Astrocyte of the spinal cord (primary cell): ENCODE data around the gene TCP11X2.
"Not testable (repeated sequence)": the region's sequence is repeated elsewhere in the genome, so short reads cannot be mapped to it uniquely, and the experiment has no call there.

Experiments
- DNase-seq: peaks from one replicate; pipeline ENCODE4 v3.0.0; 2011; ENCODE audit warnings: low read depth, low spot score
- H3K4me3 ChIP-seq: 2 replicates; pipeline ENCODE4 v1.5.1; 2011; ENCODE audit warnings: low read depth, mild to moderate bottlenecking, low read length, moderate library complexity
- CTCF ChIP-seq: IDR thresholded peaks from 2 replicates; pipeline ENCODE4 v1.5.1; 2012; ENCODE audit warnings: low read depth, mild to moderate bottlenecking, low read length, inconsistent platforms
- in situ Hi-C: cut with HindIII; loops from 2 replicates; pipeline ENCODE4 v1.10.0; 2017; ENCODE audit warnings: low sequenced_read_pairs

The TCP11X2 gene

DNA sequence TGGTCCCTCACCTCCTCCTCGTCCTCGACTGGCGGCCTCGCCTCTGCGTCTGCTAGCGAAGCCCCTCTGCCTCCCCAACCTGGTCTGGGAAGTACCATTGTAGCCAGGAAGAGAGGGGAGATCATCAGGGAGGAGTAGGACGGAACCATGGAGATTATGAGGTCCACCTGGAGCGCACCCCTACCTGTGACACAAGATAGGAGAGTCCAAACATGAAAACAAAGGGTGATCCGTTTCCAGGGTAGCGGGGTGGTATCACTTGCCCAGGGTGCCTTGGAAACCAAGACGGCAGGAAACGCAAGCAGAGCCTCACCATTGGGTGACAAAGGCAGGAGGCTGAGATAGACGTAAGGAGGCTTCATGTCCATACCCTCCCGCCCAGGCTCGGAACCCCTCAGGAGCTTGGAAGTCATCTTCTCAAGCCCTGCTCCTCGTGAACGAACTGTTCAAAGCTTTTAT lies at the start of gene TCP11X2:
TSS of gene TCP11X2 (minus strand) at position 51 of the 459 bp plus-strand sequence.
- DNase-seq, in situ Hi-C loops, H3K4me3 ChIP-seq: not testable (repeated sequence)

GRCh38 chrX:102517326-102517725 lies 45.7 kb upstream of the TCP11X2 start:
- in situ Hi-C loops: no loop called here
- no peak overlapping the region for H3K4me3 ChIP-seq
- TF ChIP-seq CTCF: no peak
- DNase-seq: peak; percentile 22

GRCh38 chrX:102515975-102516941 lies 44.6 kb upstream of the TCP11X2 start, which contains the start of gene TMSB15A:
TMSB15A (minus strand) TSS chrX:102516739.
- no peak for TF ChIP-seq CTCF
- in situ Hi-C loops: no loop called here
- peak; percentile 56 for DNase-seq
- H3K4me3 ChIP-seq: peak within 1 kb of the TSS; percentile 49

DNA sequence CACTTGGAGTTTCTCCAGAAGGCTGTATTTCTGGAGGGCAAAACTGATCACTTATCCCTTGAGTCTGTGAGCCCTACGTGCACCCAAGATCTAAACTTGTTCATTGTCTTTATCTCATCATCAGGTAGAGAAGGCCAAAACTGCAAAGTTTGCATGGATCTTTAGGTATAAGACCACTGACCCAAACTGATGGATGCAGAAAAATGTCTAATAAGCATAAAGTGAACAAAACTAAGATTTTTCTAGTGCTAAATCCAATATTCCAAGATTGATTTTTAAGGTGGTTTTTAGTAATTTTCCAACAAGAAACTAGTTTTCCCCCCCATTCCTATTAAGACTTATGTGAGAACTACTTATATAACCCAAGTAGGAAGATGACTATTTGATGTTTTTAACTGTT lies 42.9 kb upstream of the TCP11X2 start:
- in situ Hi-C loops: no loop called here
- no peak for DNase-seq
- no peak for TF ChIP-seq CTCF

GRCh38 chrX:102498732-102499131 lies 27.1 kb upstream of the TCP11X2 start:
- in situ Hi-C loops: no loop called here
- TF ChIP-seq CTCF: no peak
- no peak overlapping the region for H3K4me3 ChIP-seq
- no peak for DNase-seq

More for the DNA sequence above, 42.9 kb upstream of the TCP11X2 start:
- no peak overlapping the region for H3K4me3 ChIP-seq

- TF ChIP-seq CTCF: no peak
- in situ Hi-C loops: no loop called here
- H3K4me3 ChIP-seq: no peak overlapping the region
- no peak for DNase-seq
Observed at GRCh38 chrX:102491766-102492165, 20.2 kb upstream of the TCP11X2 start.

- DNase-seq, H3K4me3 ChIP-seq, in situ Hi-C loops: not testable (repeated sequence)
Observed at GRCh38 chrX:102478765-102479164, 7.2 kb upstream of the TCP11X2 start.

DNA sequence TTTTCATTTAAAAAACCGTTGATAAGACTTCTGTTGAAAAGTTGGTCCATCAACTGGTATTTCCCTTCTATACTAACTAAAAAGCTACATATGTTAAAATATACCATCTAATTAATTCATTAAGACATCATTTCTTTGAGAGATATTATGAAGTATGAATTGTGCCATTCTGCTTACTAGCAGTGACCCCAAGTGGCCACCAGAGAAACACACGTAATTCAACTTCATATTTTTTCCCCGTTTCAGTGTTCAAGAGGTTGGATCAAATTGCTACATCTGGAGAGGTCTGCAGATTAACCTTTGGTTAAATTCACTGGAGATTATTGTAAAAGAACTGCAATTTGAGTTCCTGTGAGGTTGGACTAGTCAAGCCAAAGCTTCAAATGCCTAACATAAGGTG lies 1.4 kb downstream of the TCP11X2 start:
- DNase-seq, in situ Hi-C loops, H3K4me3 ChIP-seq: not testable (repeated sequence)

DNA sequence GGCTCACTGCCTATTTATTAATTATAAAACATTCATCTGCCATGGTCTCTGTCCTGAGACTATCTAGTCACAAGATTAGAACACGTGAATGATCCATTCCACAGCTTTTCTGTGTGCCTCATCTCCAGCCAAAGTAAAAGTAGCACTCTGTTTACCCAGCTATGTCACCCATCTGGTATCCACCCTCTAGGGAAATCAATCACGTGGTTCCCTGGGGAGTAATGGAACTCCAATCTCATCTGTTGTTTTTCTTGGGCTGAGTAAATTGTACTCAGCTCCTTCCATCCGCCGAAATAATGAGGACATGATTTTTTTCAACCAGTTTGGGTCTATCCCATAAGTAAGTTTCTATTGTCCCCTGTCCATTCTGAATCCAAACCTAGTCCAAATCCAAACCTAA lies 13.0 kb downstream of the TCP11X2 start:
- DNase-seq, in situ Hi-C loops, H3K4me3 ChIP-seq: not testable (repeated sequence)

DNA sequence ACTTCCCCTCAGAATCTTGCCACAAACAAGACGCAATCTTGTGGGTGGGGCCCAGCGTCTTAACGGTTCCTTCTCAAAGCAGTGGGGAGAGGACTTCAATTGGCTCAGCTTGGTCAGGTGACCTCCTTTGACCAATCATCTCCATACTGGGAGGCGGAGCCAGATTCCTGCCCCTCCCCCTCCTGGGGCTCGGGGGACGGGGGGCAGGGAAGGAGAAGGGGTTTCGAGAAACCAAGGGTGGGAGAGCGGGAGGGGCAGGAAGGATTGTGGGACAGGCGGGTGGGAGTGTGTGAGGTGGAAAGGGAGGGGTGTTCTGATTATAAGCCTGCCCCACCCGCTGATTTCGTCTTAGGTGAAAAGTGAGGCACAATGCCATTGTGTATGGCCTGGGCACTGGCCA lies 31.7 kb downstream of the TCP11X2 start, which contains the start of gene NXF2B:
TSS of gene NXF2B (minus strand) at position 101 of the 400 bp plus-strand sequence. CDS start 59,972 bp downstream, outside the sequence.
- DNase-seq, H3K4me3 ChIP-seq, in situ Hi-C loops: not testable (repeated sequence)

- DNase-seq, H3K4me3 ChIP-seq, in situ Hi-C loops: not testable (repeated sequence)
Observed at GRCh38 chrX:102414493-102414892, 57.1 kb downstream of the TCP11X2 start.
